Measurements from ENCODE around the gene HPSE.

- TF ChIP-seq POLR2A (conservative IDR thresholded peaks at IDR 0.05) (no peak), NR2F6 (CRISPR knock-in tag; IDR thresholded peaks at IDR 0.05) (no peak)
Observed at GRCh38 chr4:83305187-83305586, 29.5 kb downstream of the HPSE start.

All from K562 (cell line).